Endothelial cell of umbilical vein (primary cell): Measurements from ENCODE around the gene RPL22L1. TPM values are rescaled to one million over a fixed set of nuclear protein-coding genes. Genes with fewer than 3 reads are reported as not detected.

ENCODE experiments used
- BruUV-seq: library from RNA; stranded (reverse); fragments of 400-500 nt; replicated peaks from 2 replicates; lab custom pipeline; 2021; lab: Mats Ljungman, UMichigan
- CTCF ChIA-PET: fragments of 300-600, 350-600 bp; sonication (Branson Sonifier 250); formaldehyde crosslinking; loops from one replicate; lab custom pipeline; 2021; ENCODE audit warnings: antibody characterized with exemption, inconsistent platforms; lab: Charles Lee
- POLR2A ChIA-PET: fragments of 300-600, 350-600 bp; sonication (Branson Sonifier 250); formaldehyde crosslinking; loops from one replicate; lab custom pipeline; 2021; ENCODE audit warnings: antibody characterized with exemption, inconsistent platforms; lab: Charles Lee
- DNase-seq: peaks from one replicate; pipeline ENCODE4 v3.0.0-alpha.2; 2011; ENCODE audit warnings: low read depth, low spot score
- FAIRE-seq: peaks from 2 replicates; lab custom pipeline; 2011; peaks lifted over from hg19 to GRCh38; lab: Jason Lieb, UNC
- H2AFZ ChIP-seq: 2 replicates; pipeline ENCODE4 v1.6.0; 2012; ENCODE audit warnings: low read depth, low read length, control low read depth, inconsistent platforms
- H3K27ac ChIP-seq: 2 replicates; pipeline ENCODE4 v1.5.1; 2011; ENCODE audit warnings: low read depth, mild to moderate bottlenecking, control low read depth, low read length, moderate library complexity; ENCODE audit not compliant: insufficient read depth
- H3K27me3 ChIP-seq, 2 experiments: 2 replicates each; pipeline versions ENCODE4 v1.6.0 to v1.6.1; 2011; ENCODE audit warnings: low read length in 2 of 2, mixed read lengths in 1 of 2; ENCODE audit not compliant: control insufficient read depth in 2 of 2, insufficient read depth in 2 of 2
- H3K36me3 ChIP-seq, 2 experiments: 2 replicates in 1 of 2; 3 replicates in 1 of 2; pipeline ENCODE4 v1.5.1; 2011; ENCODE audit warnings: low read length in 2 of 2, mild to moderate bottlenecking in 1 of 2, moderate library complexity in 1 of 2; ENCODE audit not compliant: control insufficient read depth in 2 of 2, insufficient read depth in 2 of 2; ENCODE audit errors: extremely low read depth in 1 of 2
- H3K4me1 ChIP-seq: 3 replicates; pipeline ENCODE4 v1.5.1; 2011; ENCODE audit warnings: mild to moderate bottlenecking, low read length; ENCODE audit not compliant: control insufficient read depth, insufficient read depth; ENCODE audit errors: extremely low read depth
- H3K4me2 ChIP-seq: 2 replicates; pipeline ENCODE4 v1.6.1; 2011; ENCODE audit warnings: low read length, control low read depth, mixed read lengths; ENCODE audit not compliant: insufficient read depth
- H3K4me3 ChIP-seq, 3 experiments: fragments of 200-600 bp in 1 of 3; sonication (generic), shearing (Covaris generic) in 1 of 3; replicated peaks in 1 of 3; 2 replicates each; pipeline ENCODE4 v1.5.1; 2011 to 2016; ENCODE audit warnings: control low read depth in 3 of 3, low read length in 3 of 3, mild to moderate bottlenecking in 2 of 3, inconsistent platforms in 1 of 3, low read depth in 1 of 3, moderate library complexity in 1 of 3; ENCODE audit not compliant: insufficient read depth in 1 of 3
- H3K79me2 ChIP-seq: 2 replicates; pipeline ENCODE4 v1.6.0; 2012; ENCODE audit warnings: low read length, inconsistent platforms; ENCODE audit not compliant: control insufficient read depth, insufficient read depth
- H3K9ac ChIP-seq: replicated peaks from 2 replicates; pipeline ENCODE3; 2011; ENCODE audit warnings: low read length, control low read depth; ENCODE audit not compliant: insufficient read depth; ENCODE audit errors: extremely low read depth
- H3K9me1 ChIP-seq: replicated peaks from 3 replicates; pipeline ENCODE4 v1.6.0; 2011; ENCODE audit warnings: mild to moderate bottlenecking, low read length; ENCODE audit not compliant: control insufficient read depth, insufficient read depth; ENCODE audit errors: extremely low read depth
- H3K9me3 ChIP-seq: replicated peaks from 2 replicates; pipeline ENCODE4 v1.5.1; 2012; ENCODE audit warnings: low read length, inconsistent platforms; ENCODE audit not compliant: control insufficient read depth, insufficient read depth
- H4K20me1 ChIP-seq: replicated peaks from 2 replicates; pipeline ENCODE3; 2011; ENCODE audit warnings: mild to moderate bottlenecking, low read length; ENCODE audit not compliant: control insufficient read depth, insufficient read depth; ENCODE audit errors: extremely low read depth
- CTCF ChIP-seq, 2 donors: IDR thresholded peaks; 1 replicate in 1 of 2; 2 replicates in 1 of 2; pipeline ENCODE4 v1.5.1; 2011; ENCODE audit warnings: low read length in 2 of 2, mild to moderate bottlenecking in 2 of 2, moderate library complexity in 2 of 2, control low read depth in 1 of 2, inconsistent platforms in 1 of 2, low read depth in 1 of 2; ENCODE audit not compliant: insufficient read depth in 1 of 2; ENCODE audit errors: extremely low read depth in 1 of 2
- EZH2 ChIP-seq: IDR thresholded peaks from 2 replicates; pipeline ENCODE4 v1.6.1; 2012; ENCODE audit warnings: borderline replicate concordance, low read depth, mild to moderate bottlenecking, moderate library complexity, low read length, inconsistent platforms; ENCODE audit not compliant: severe bottlenecking
- FOS ChIP-seq: IDR thresholded peaks from 2 replicates; pipeline ENCODE4 v1.6.1; 2011; ENCODE audit warnings: mild to moderate bottlenecking, low read length, moderate library complexity, borderline replicate concordance; ENCODE audit not compliant: insufficient read depth
- GATA2 ChIP-seq: IDR thresholded peaks from 2 replicates; pipeline ENCODE4 v1.7.0; 2011; ENCODE audit warnings: low read depth, mild to moderate bottlenecking, moderate library complexity, mixed read lengths, low read length; ENCODE audit not compliant: insufficient read length, insufficient read depth
- JUN ChIP-seq: IDR thresholded peaks from 2 replicates; pipeline ENCODE4 v1.6.1; 2011; ENCODE audit warnings: borderline replicate concordance, low read depth; ENCODE audit not compliant: insufficient read length, insufficient read depth
- MAX ChIP-seq: IDR thresholded peaks from 2 replicates; pipeline ENCODE4 v1.6.1; 2011; ENCODE audit not compliant: insufficient read depth, insufficient read length
- MYC ChIP-seq: IDR thresholded peaks from one replicate; pipeline ENCODE4 v1.6.1; 2011; ENCODE audit warnings: mild to moderate bottlenecking, low read depth, low read length
- POLR2A ChIP-seq: IDR thresholded peaks from 2 replicates; pipeline ENCODE4 v1.6.1; 2012; ENCODE audit warnings: low read depth, mild to moderate bottlenecking, control low read depth, low read length
- POLR2AphosphoS5 ChIP-seq: IDR thresholded peaks from 2 replicates; pipeline ENCODE4 v1.6.1; 2012; ENCODE audit warnings: low read depth, mild to moderate bottlenecking, control low read depth, low read length, moderate library complexity; ENCODE audit not compliant: insufficient read depth
- dilution Hi-C: fragments of 300-500 bp; cut with MboI; formaldehyde crosslinking; loops from one replicate; pipeline ENCODE4 v1.15.0; 2019; ENCODE audit warnings: low sequenced_read_pairs; ENCODE audit not compliant: extremely low pct_ligation_motif_present
- intact Hi-C: fragments of 100-400 bp; cut with micrococcal nuclease; formaldehyde crosslinking; loops from one replicate; pipeline ENCODE4 v1.10.0; 2022
- polyA plus RNA-seq, 4 experiments: library from polyadenylated mRNA; depleted of rRNA in 3 of 4; stranded (reverse) in 3 of 4; unstranded in 1 of 4; fragments of >200 nt; gene quantifications; 2 replicates each; pipeline versions ENCODE4 v1.2.1 to v1.2.3, GENCODE V29; 2011 to 2012; ENCODE audit warnings: missing spikeins in 1 of 4
- total RNA-seq: library from RNA; stranded (reverse); gene quantifications from 2 replicates; pipeline ENCODE4 v1.2.3, GENCODE V29; 2021

The RPL22L1 gene
- total and polyA plus RNA-seq, 2 donors (not counting 3 experiments of a cell fraction or from before 2014, with no cell fraction given): 65.0 to 176 TPM

DNA sequence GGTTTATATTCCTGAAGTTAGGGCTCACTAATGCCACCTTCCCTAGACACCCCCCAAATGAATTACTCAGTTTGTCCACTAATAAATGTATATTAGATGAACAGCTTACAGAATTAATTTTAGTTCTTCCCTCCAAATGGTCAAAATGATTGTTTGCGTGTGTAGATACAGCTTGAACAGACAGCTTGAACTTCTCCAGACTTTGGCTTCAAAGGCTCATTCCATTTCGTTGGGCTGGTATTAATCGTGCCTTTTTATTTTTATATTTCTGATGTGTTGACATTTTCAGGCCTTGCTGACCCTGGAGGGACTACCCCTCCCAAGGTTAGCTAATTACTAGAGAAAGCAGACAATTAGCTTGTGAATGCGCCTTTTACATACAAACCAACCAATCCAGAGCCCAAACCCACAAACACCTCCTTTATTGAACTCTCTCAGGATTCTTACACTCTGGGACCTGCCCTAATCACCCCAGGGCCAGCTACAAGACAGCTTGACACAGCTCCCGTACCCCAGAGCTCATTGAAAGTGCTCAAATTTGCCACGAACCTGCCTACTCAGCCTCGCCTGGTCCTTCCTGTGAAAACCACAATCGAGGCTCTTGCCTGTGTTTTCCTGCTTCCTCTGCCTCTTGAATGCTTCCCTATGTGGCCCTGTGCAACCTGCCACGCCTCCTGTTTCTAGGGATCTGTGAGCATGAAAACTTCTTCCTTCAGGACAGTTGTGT lies 40.3 kb downstream of the RPL22L1 start:
- H3K4me3 ChIP-seq: no peak overlapping the region
- H3K9me1 ChIP-seq: no peaks in the 10 kb centered on the region
- DNase-seq (no peak), FAIRE-seq (no peak)
- dilution Hi-C loops: no loop called here
- no peak overlapping the region for H3K9ac ChIP-seq
- H3K27ac ChIP-seq: no peak overlapping the region
- no peaks in the 10 kb centered on the region for H3K4me1 ChIP-seq
- BruUV-seq: no TSS peak
- no peaks in the 10 kb centered on the region for H3K9me3 ChIP-seq
- H2AFZ ChIP-seq: no peak overlapping the region
- no peaks in the 10 kb centered on the region for H3K36me3 ChIP-seq
- no peak for TF ChIP-seq MYC
- no peak for TF ChIP-seq JUN
- TF ChIP-seq MAX: no peak
- no peak for TF ChIP-seq CTCF (IDR thresholded peaks at IDR 0.05; ENCODE audit: extremely low read depth in 1 of 2, insufficient read depth in 1 of 2, low read depth in 1 of 2, low read length in 2 of 2)
- TF ChIP-seq POLR2AphosphoS5: no peak
- no peak for TF ChIP-seq POLR2A
- no peak for TF ChIP-seq FOS
- no peak for TF ChIP-seq GATA2
- no peak for TF ChIP-seq EZH2
- intact Hi-C loops: no loop called here
- ChIA-PET CTCF (interaction anchor here (0.9 to 2.0 kb wide), 4 partner anchors 18 to 416 kb away, joined by 3 to 12 read pairs (median 9); no protein-coding TSS in a partner anchor), POLR2A (interaction anchor here (0.6 kb wide), 1 partner anchor 495 kb away, joined by 4 read pairs; no protein-coding TSS in a partner anchor)
- H3K79me2 ChIP-seq: no peaks in the 10 kb centered on the region
- no peaks in the 10 kb centered on the region for H4K20me1 ChIP-seq
- no peak overlapping the region for H3K4me2 ChIP-seq
- H3K27me3 ChIP-seq: peaks cover 19 to 24% of the 10 kb centered on the region in 2 experiments
